ENCODE data around the gene DNAH11.
"Not testable (repeated sequence)": the region's sequence is repeated elsewhere in the genome, so short reads cannot be mapped to it uniquely, and the experiment has no call there.

The DNAH11 gene

DNA sequence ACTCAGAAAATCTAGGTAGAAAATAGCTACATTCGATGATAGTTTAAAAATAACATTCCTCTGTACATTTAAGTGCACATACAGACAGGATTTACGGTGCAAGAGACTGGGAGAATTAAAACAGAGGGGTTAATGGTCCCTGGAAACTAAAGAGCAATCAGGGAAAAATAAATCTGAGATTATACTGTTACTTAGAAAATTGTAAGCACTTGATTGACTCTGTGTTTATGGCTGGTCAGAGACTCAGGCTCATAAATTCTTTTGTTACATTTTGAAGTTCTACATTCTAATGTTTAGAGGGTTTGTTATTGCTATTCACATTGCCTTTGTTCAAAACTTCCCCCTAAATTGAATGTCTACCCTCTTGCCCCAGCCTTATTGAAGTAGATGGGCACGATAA, 348.5 kb downstream of the DNAH11 start:
- DNase-seq, result no peak

DNA sequence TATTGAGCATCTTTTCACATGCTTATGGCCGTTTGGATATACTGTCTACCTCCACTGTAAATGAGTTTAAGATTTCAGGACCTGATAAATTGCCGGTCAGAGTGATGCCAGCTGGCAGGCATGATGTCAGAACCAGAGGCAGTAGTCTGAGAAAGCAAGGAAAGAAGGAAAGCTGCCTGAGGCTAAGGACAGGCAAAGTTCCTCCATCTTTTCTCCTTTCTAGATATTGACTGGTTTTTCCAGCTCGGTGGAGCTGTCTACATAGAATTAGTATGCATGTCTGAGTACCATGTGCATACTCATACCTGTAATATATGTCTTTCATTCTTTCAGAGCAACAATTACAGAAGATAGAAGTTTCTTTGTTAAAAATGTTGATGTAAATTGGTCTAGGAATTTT, 350.6 kb downstream of the DNAH11 start:
- no peak for DNase-seq

DNA sequence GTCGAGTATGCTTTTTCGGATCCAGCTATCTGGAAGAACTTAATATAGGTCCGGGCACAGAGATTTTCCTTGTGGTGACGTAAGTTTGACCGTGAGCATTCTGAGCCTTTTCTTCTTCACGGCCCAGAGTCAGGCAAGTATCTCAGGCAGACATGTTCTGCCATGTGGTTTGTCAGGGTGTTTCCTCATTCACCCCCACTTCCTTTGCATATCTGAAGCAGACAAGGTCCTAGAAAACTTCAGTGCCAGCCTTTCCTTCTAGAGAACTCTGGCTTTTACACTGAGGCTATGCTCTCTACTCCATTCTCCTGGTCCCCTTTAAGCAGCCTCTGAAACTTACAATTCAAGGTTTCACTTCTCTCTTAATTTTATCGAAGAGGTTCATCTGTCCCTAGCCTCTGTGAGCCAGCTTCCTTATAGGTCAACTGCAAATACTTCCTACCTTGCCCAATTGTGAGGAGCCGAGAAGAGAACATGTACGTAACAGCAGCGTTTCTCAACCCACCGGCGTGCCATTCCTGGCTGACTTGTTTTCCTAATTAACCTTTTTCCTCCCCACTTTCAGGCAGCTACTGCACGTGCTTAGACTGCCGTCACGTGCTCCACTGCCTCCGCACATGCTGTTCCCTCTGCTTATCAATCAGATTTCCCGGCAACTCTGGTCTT, 355.6 kb downstream of the DNAH11 start:
- DNase-seq, result no peak

DNA sequence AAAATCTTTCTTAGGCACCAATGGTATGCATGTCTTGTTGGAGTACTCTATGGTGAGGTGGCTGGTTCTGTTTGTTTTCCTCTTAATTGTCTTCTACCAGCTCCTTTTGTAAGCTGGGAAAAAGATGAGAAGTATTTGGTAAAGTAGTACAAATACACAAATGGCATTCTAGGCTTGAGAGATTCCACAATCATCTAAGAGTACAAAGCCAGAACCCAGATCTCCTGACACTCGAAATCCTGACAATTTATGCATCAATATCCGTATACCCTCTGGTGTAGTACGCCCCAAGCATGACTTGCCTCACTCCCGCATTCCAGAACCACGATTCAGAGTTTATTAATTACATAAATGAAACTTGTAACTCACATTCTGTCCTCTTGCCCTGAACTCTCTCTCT, 359.4 kb downstream of the DNAH11 start:
- no peak for DNase-seq

DNA sequence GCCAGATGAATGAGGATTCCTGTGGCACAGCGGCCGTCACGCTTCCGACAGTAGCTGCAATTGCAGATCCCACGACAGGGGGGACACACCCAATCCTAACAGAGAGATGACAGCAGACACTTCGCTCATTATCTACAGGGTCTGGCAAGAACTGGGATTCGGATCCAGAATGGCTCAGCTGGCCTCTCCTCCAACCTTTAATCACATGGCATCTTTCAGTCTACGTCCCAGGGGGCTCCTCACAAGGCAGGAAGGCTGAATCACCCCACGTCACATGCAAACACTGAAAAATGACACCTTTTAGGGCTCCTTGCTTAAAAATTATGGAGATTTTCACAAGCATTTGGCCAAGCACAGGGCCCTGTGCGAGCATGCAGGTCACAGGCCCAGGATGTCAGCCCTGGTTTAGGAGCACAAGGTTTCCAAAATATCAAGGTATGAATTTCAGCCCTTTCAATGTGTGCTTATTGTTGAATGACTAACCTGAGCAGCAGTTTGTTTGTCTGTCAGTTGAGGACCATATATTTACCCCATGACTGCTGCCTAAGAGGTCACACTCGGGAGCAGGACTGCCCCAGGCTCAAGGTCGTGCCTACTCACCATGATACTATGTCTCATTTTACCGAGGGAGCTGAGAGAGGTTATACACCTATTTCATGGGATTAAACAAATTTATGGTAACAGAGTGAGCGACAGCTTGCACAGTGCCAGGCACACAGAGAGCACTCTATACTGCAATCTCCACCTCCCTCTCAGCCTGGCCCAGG, 360.4 kb downstream of the DNAH11 start:
- no peak for DNase-seq

DNA sequence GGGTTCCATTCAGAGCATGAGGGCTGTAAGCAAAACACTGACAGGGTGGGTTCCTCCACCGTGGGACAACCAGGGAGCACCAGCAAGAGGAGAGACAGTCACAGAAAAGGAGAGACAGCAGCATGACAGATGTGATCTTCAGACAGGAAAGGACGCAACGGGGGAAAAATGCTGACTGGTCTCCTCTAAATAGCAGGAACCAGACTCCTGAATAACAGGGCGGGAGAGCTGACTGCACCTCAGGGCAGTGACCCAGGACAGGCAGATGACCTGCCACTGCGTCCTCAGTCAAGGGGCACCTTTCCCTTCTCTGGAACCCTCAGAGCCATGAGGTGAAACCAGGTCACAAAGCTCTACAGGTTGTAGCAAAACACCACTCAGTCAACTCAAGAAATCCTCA, 365.9 kb downstream of the DNAH11 start:
- no peak for DNase-seq

DNA sequence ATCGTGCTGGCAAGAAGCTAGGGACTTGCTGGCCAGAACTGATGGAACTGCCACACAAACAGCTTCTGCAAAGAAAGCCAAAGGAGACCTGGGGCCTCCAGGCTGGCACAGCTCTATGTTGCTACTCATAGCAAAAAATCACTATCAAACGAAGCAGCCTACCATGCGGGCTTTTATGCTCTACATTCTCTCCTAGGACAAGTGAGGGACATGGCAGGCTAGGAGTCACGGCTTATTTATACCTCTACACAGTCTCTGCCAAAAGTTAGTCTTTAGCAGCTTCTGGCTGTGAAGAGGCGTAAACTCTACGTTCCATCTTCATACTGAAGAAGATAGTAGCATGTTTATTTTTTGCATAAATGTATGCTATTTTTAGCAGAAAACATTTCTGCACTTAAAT, 367.4 kb downstream of the DNAH11 start:
- DNase-seq, result no peak

DNA sequence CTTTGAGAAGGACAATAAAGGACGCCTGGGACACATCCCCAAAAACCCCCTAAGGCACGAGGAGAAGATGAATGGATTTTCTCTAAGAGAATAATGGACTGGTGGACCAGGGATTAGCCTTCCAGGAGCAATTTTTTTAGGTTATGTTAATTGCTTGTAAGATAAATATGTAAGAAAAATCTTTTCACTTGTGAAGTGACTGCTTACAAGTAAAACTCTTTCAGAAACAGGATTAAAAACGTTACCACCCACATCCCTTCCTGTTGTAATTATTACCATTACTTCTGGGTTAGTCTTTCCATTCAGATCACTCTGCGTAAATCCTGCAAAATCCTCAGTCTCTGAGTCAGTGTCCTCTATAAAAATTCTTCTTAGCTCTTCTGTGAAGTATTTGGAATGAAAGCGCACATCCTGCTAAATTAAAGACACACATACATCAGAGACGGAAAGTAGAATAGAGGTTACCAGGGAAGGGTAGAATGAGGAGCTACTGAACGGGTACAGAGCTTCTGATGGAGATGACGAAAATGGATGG, 368.6 kb downstream of the DNAH11 start:
- no peak for DNase-seq

DNA sequence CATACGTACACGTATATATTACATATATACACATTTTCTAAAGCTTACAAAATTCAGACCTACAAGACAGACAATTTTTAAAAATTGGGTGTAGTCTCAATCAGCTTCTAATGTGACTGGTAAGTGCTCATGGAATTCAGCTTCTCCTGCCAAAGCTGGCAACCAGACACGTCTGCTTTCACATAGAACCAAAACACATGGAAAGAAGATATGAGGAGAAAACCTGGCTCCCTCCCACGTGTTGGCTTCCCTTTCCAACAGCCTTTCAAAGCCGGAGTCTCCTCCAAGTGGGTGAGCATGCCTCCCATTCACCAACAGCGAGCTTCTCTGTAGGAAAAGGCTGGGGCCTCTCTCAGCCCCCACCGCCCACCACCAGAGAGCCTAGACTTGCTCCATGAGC, 369.5 kb downstream of the DNAH11 start:
- DNase-seq, result no peak

DNA sequence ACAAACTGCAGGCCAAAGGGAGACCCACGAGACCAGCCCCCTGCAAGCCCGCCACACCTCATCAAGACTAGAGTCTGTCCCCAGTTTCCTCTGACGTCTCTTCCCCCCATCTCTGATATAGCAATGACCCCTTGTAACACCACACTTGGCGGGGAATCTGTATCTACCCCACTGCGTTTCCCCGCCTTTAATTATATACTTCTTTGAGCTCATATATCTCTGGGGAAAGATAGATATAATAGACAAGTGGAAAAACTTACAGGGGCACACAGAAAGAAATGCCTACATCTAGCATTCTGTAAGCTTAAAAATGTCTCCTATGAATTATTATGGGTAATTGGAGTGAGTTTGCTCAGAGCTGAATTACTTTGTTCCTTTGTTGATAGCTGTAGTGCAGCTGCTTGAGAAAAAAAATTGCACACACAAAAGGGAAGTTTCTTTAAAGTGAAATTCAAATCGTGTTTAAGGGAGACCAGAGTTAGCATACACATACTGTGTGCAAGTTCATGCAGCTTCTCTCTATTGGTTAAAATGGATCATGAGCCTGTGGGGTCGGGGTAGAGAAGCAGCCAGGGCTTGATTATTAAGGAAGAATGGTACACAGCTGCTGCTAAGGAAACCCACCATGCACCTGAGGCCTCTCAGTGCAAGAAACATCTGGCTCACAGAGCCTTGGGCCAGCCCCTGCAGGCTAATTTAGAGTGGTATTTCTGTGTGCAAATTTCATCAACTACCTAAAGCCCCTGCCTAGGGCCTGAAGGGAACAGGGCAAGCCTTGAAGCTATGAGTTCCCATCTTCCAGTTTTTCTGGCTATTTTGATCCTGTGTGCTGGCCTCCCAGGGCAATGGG, 370.3 kb downstream of the DNAH11 start:
- DNase-seq, result no peak

DNA sequence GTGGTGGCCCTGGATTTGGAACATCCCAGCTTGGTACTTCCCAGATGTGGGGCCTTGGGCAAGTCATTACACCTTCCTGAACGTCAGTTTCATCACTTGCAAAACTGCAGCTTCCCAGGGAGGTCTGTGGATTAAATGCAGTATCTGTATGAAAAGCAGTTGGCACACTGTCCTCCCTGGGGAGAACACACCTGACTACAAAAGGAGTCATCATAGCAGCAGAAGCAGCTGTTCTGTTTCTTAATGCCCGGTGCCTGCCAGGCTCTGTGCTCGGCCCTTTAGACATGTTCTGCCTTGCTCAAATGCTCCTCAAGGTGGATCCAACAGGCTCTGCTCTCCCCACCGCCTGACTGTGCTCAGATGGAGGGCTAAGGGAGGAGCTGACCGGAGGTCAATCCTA, 371.8 kb downstream of the DNAH11 start:
- DNase-seq, result no peak

DNA sequence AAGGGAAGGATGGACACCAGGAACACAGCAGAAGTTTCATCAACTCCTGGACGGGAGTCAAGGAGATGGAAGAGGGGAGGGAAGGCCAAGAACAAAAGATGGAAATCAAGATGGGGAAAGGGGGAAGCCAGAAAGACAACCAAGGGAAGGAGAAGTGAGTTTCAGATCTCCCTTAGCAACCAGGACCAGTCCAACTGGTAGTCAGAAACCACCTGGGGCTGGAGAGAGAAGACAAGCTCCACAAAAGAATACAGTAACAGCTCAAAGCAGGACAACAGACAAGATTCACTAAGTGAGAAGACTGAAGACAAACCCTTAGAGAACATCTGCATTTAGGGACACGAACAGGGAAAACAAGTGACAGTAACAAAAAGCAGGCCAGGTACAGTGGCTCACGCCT, 372.3 kb downstream of the DNAH11 start:
- DNase-seq, result no peak

DNA sequence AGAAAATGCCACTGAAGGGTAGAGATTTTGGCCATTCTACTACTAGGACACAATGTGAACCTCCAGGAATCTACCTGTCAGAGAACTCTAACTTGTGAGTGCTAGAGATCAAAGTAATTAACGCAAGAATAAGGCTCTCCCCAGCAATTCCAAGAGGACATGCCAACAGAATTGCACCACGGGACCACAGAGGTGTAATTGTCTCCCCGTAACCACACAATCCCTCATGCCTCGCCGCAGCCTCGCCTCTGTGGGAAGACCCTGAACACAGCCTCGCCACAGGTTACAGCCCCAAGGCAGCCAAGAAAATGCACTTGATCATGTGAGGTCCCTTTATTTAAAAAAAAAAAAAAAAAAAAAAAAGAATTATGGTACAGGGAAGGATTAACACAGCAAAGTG, 373.3 kb downstream of the DNAH11 start:
- DNase-seq, result no peak

DNA sequence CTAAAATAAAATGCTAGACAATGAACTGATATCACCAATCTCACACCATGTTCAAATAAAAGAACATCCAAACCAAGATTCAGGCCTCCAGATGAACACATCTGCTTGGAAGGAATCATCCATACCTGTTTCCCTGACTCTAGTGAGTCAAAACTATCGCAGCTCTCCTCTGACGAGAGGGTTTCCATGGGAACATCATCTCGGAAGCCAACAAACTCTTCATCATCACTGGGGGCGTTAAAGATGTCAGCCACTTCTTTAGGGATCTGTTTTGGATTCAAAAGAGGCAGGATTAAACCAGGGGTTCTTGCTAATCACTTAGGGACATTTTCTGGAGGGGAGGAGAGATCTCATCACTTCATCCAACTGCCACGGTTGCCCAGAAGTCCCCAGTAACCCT, 373.8 kb downstream of the DNAH11 start:
- no peak for DNase-seq

DNA sequence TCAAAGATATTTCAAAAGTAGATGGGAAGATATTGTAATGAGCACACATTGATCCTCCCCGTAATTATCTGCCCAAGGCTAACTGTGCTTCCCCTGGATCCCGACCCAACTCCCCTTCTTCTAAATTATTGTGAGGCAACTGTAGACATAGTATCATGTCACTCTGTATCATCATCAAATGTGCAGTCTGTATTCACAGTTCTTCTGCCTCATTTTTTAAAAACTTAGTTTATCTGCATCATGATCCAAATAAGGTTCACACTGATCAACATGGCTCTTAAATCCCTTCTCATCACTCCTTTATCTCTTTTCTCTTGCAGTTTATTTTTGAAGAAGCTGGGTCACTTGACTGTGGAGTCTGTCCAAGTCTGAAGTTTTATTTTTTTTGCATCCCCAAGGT, 375.4 kb downstream of the DNAH11 start:
- no peak for DNase-seq

DNA sequence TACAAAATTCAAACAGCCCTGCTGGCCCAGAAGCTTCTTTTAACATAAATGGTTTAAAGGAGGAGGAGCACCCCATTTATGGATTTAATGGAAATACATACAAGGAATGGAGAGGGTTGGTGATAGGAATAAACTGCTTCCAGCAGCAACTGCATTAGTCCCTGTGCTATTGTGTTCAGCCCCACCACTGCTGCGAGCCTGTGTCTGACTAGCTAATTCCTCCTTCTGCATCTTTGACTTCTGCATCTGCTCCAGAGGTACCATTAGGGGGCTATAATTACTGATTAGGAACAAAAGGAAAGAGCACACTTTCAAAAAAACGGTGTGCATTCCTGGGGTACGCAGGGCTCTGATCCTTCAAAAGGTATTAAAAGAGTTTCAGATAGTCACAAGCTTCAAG, 378.1 kb downstream of the DNAH11 start:
- no peak for DNase-seq

DNA sequence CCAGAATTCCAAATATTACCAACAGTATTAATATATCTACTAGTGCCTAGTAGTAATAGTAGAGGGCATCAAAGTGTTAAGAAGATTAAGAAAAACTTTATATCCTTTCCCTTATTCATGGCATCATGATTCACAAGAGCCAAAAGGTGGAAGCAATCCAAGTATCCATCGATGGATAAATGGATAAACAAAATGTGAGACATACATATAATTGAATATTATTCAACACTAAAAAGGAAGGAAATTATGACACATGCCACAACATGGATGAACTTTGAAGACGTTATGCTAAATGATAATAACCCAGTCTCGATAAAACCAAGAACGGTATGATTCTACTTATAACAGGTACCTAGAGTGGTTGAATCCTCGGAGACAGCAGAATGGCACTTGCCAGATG, 379.8 kb downstream of the DNAH11 start:
- DNase-seq, result no peak

DNA sequence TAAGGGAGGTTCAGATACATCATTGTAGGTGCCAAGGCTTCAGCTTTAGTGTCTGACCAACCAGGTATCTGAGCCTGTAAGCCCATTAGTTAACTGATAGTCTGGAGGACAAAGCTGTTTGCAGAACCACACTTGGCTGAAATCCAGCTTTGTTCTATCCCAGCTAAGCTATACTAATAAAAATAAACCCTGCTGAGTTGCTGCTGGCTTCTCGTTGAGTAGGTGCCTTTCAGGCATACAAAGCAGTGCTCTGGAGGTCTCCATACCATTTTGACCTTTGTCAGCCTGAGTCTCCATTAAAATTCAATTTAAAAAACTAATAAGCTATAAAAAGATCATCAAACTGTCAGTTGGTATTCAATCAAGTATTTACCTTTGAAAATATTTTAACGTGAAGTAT, 380.8 kb downstream of the DNAH11 start:
- no peak for DNase-seq

DNA sequence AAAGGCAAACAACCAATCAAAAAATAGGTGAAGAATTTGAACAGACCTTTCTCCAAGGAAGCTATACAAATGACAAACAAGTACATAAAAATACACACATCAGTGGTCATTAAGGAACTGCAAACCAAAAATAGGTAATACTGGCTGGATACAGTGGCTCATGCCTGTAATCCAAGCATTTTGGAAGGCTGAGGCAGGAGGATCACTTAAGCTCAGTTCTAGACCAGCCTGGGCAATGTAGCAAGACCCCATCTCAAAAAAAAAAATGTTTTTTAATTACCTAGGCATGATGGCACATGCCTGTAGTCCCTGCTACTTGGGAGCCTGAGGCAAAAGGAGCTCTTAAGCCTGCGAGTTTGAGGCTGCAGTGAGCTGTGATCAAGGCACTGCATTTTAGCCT, 383.6 kb downstream of the DNAH11 start:
- DNase-seq, result no peak

DNA sequence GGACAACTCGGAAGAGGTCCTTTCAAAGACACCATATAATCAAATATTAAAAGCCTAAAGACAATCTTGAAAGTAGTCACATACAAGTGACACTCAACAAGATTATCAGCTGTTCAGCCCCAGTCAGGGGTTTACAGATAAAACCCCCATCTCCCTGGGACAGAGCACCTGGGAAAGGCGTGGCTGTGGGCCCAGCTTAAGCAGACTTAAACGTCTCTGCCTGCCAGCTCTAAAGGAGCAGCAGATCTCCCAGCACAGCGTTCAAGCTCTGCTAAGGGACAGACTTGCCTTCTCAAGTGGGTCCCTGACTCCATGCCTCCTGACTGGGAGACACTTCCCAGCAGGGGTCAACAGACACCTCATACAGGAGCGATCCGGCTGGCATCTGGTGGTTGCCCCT, 384.9 kb downstream of the DNAH11 start:
- DNase-seq, result no peak

DNA sequence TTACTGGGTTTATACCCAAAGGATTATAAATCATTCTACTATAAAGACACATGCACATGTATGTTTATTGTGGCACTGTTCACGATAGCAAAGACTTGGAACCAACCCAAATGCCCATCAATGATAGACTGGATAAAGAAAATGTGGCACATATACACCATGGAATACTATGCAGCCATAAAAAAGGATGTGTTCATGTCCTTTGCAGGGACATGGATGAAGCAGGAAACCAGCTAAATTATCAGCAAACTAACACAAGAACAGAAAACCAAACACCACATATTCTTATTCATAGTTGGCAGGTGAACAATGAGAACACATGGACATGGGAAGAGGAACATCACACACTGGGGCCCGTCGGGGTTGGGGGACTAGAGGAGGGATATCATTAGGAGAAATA, 390.5 kb downstream of the DNAH11 start:
- DNase-seq, result not testable (repeated sequence)

DNA sequence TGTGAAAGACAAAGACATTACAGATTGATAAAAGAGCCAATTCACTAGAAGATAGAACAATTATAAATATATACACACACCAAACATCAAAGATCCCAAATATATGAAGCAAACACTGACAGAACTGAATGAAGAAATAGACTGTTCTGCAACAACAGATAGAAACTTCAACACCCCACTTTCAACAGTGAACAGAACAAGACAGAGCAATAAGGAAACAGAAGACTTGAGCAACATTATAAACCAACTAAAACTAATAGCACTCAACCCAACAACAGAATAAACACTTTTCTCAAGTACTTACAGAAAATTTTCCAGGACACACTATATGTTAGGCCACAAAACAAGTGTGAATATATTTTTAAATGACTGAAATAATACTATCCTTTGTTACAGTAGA, 392.0 kb downstream of the DNAH11 start:
- DNase-seq, result no peak

DNA sequence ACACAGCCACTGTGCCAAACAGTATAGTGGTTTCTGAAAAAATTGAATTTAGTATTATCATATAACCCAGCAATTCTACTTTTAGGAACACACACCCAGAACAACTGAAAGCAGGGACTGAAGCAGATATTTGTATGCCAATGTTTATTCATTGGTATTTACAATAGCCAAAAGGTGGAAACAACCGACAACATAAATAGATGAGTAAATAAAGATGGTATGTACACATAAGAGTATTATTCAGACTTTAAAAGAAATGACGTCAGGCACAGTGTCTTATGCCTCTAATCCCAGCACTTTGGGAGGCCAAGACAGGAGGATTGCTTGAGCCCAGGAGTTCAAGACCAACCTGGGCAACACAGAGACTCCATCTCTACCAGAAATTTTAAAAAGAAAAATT, 395.6 kb downstream of the DNAH11 start:
- DNase-seq, result no peak

All from KG1 (cell line).